Measurements from ENCODE around the gene DISP2. TPM values are rescaled to one million over a fixed set of nuclear protein-coding genes. Genes with fewer than 3 reads are reported as not detected.

DISP2 gene
- total RNA-seq, 1 donor, result 0.36 TPM

DNA sequence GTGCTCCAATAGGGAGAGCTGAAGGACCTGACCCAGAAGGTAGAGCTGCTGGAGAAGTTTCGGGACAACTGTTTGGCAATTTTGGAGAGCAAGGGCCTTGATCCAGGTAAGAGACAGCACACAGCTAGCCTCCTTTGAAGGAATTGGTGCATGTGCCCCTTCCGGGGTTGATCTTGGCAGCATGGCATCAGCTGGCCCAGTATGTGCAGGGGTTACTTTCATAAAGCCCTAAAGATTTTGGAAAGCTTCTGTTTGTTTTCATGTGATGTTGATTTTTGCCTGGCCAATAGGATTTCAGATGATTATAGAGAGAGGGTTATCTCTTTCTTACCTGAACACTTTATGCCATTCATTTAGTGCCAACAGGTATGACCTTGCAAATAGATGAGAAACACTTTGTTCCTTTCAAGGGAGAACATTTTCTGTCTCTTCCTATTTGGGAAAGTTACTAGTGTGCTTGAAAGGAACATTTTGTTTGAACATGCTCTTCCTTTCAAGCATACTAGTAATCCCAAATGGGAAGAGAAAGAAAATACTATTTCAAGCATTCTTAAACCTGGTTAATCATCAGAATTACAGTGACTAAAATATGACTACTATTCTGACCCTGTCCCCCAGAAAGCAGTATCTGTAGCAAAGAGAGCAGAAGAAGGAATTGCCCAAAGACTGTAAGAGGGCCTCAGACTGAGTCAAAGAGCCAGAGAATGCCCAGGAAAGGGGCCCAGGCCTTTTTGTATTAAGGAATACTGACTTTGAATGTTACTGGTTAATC is 32.0 kb downstream of the DISP2 start:
- no peaks in the 10 kb centered on the region for H3K9me3 ChIP-seq (ENCODE audit: low read depth, low read length)
- no peak overlapping the region for H2AFZ ChIP-seq (ENCODE audit: low read length)
- DNase-seq (ENCODE audit: insufficient read length, low spot score, missing footprints), result peak; percentile 91
- peaks cover 12% of the 10 kb centered on the region for H3K79me2 ChIP-seq (ENCODE audit: insufficient read depth, low read length)
- H3K27me3 ChIP-seq (ENCODE audit: insufficient read depth, low read length), result no peaks in the 10 kb centered on the region
- H4K20me1 ChIP-seq (ENCODE audit: insufficient read depth, low read length), result no peaks in the 10 kb centered on the region
- peaks cover 17% of the 10 kb centered on the region for H3K4me1 ChIP-seq (ENCODE audit: insufficient read depth, low read length)
- peaks cover 75% of the 10 kb centered on the region for H3K36me3 ChIP-seq (ENCODE audit: insufficient read depth, low read length)
- peak overlapping the region; percentile 3 for H3K4me2 ChIP-seq (ENCODE audit: insufficient read depth, low read length)
- TF ChIP-seq, protein P1, sequence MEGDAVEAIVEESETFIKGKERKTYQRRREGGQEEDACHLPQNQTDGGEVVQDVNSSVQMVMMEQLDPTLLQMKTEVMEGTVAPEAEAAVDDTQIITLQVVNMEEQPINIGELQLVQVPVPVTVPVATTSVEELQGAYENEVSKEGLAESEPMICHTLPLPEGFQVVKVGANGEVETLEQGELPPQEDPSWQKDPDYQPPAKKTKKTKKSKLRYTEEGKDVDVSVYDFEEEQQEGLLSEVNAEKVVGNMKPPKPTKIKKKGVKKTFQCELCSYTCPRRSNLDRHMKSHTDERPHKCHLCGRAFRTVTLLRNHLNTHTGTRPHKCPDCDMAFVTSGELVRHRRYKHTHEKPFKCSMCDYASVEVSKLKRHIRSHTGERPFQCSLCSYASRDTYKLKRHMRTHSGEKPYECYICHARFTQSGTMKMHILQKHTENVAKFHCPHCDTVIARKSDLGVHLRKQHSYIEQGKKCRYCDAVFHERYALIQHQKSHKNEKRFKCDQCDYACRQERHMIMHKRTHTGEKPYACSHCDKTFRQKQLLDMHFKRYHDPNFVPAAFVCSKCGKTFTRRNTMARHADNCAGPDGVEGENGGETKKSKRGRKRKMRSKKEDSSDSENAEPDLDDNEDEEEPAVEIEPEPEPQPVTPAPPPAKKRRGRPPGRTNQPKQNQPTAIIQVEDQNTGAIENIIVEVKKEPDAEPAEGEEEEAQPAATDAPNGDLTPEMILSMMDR (IDR thresholded peaks at IDR 0.05; ENCODE audit: extremely low read depth, low read depth, low read length), result no peak
- H3K4me3 ChIP-seq (ENCODE audit: insufficient read depth, low read length), result no peak overlapping the region
- H3K27ac ChIP-seq (ENCODE audit: low read depth, low read length), result peak overlapping the region; percentile 31

DNA sequence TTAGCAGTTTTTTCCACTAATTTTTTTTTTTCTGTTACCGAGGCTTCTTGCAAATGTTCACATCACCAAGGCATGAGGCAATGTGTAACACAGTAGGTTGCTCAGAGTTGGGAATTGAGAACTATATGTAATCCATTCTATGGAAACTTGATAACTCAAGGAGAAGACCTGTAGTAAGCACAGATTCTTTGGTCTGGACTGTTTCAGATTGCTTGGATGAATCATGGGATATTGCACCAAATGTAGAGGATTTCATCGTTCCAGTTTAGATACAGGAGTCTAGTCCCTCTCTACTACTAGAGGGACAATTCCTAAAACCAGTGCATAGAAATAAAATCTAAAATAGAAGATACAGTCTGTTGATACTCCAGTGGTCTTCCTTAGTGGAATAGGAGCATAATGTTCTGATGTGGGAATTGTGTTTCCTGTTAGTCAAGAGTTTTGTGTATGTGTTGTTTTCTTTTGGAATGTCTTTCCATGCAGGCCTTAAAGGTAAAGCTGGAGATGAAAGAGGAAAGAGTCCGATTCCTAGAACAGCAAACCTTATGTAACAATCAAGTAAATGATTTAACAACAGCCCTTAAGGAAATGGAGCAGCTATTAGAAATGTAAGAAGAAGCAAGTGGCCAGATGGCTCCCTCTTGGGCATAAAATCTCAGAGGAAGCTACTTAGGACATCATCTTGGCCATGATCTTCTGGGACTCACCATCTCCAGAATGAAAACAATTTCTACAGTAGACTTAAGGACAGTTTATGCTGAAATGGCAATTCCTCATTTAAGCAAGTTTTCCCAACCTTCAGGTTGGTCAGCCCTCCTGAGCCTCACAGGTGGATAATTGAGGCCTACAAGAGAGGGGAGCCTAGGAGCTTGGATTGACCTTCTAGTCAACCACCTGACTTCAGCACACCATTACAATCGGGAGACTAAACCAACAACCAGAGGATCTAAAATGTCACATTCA is 35.2 kb downstream of the DISP2 start:
- TF ChIP-seq, protein P1 (IDR thresholded peaks at IDR 0.05; ENCODE audit: extremely low read depth, low read depth, low read length), result no peak
- no peak overlapping the region for H3K4me2 ChIP-seq (ENCODE audit: insufficient read depth, low read length)
- no peaks in the 10 kb centered on the region for H3K79me2 ChIP-seq (ENCODE audit: insufficient read depth, low read length)
- H2AFZ ChIP-seq (ENCODE audit: low read length), result no peak overlapping the region
- H3K36me3 ChIP-seq (ENCODE audit: insufficient read depth, low read length), result peaks cover 46% of the 10 kb centered on the region
- H3K27me3 ChIP-seq (ENCODE audit: insufficient read depth, low read length), result no peaks in the 10 kb centered on the region
- H3K27ac ChIP-seq (ENCODE audit: low read depth, low read length), result no peak overlapping the region
- no peaks in the 10 kb centered on the region for H3K9me3 ChIP-seq (ENCODE audit: low read depth, low read length)
- DNase-seq (ENCODE audit: insufficient read length, low spot score, missing footprints), result no peak
- no peak overlapping the region for H3K4me3 ChIP-seq (ENCODE audit: insufficient read depth, low read length)
- no peaks in the 10 kb centered on the region for H4K20me1 ChIP-seq (ENCODE audit: insufficient read depth, low read length)
- H3K4me1 ChIP-seq (ENCODE audit: insufficient read depth, low read length), result peaks cover 17% of the 10 kb centered on the region

DNA sequence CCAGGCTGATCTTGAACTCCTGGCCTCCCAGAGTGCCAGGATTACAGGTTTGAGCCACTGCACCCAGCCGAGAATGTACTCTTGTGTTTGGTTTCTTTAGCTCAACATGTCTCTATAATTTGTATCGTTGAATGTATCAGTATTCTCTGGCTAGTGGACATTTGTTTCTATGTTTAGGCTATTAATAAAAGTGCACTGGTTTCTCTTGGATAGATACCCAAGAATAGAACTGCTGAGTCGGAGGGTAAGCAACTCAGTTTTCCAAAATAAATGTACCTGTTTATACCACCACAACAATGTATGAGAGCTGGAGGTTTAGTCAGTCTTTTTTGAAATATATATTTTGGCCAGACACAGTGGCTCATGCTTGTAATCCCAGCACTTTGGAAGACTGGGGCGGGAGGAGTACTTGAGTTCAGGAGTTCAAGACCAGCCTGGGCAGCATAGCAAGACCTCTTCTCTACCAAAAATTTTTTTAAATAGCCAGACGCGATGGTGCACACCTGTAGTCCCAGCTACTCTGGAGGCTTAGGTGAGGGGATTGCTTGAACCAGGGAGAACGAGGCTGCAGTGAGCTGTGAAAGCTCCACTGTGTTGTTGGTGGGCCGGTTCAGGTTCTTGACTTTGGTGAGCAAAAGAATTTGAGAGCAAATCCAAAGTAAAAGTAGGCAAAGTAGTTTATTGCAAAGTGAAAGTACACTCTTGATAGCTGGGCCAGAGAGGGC is 39.8 kb downstream of the DISP2 start:
- Histone ChIP-seq H3K79me2 (ENCODE audit: insufficient read depth, low read length) (no peaks in the 10 kb centered on the region), H2AFZ (ENCODE audit: low read length) (no peak overlapping the region), H3K4me3 (ENCODE audit: insufficient read depth, low read length) (no peak overlapping the region), H4K20me1 (ENCODE audit: insufficient read depth, low read length) (no peaks in the 10 kb centered on the region), H3K4me2 (ENCODE audit: insufficient read depth, low read length) (peak overlapping the region; percentile 1), H3K27me3 (ENCODE audit: insufficient read depth, low read length) (no peaks in the 10 kb centered on the region), H3K4me1 (ENCODE audit: insufficient read depth, low read length) (no peaks in the 10 kb centered on the region), H3K9me3 (ENCODE audit: low read depth, low read length) (no peaks in the 10 kb centered on the region), H3K27ac (ENCODE audit: low read depth, low read length) (no peak overlapping the region), H3K36me3 (ENCODE audit: insufficient read depth, low read length) (peaks cover 12% of the 10 kb centered on the region)
- TF ChIP-seq, protein P1 (IDR thresholded peaks at IDR 0.05; ENCODE audit: extremely low read depth, low read depth, low read length), result no peak
- DNase-seq (ENCODE audit: insufficient read length, low spot score, missing footprints), result no peak
